ENCODE results near the gene ARFGEF2.

GRCh38 chr20:48999890-49000870, 78.7 kb downstream of the ARFGEF2 start:
- TF ChIP-seq CTCF (IDR thresholded peaks at IDR 0.05; ENCODE audit: borderline replicate concordance, extremely low read depth, low read length, poor library complexity, severe bottlenecking) (no peak), EZH2 (IDR thresholded peaks at IDR 0.05; ENCODE audit: borderline replicate concordance, low read depth, low read length, severe bottlenecking) (no peak)
